GM21360 (cell line): ENCODE measurements around the gene OR4K2.
"Not testable (repeated sequence)": the region's sequence is repeated elsewhere in the genome, so short reads cannot be mapped to it uniquely, and the experiment has no call there.

ENCODE experiments used
- ATAC-seq: cut with Tn5 transposase; IDR thresholded peaks from one replicate; pipeline ENCODE4 v1.9.1; 2021; ENCODE audit warnings: mild to moderate bottlenecking, moderate library complexity; ENCODE audit not compliant: unreplicated experiment

Gene OR4K2

GRCh38 chr14:19874842-19875241, at the start of gene OR4K2:
Gene OR4K2, plus strand, starts transcription at chr14:19875142. Its CDS starts 1,126 bp downstream, at chr14:19876268.
- no peak for ATAC-seq

GRCh38 chr14:19827626-19828244, 47.2 kb upstream of the OR4K2 start:
- not testable (repeated sequence) for ATAC-seq

GRCh38 chr14:19828314-19828713, 46.6 kb upstream of the OR4K2 start:
- no peak for ATAC-seq

- ATAC-seq: not testable (repeated sequence)
Observed at GRCh38 chr14:19834203-19834848, 40.6 kb upstream of the OR4K2 start.

- ATAC-seq: no peak
Observed at GRCh38 chr14:19838433-19838832, 36.5 kb upstream of the OR4K2 start.

- ATAC-seq: no peak
Observed at GRCh38 chr14:19851365-19851764, 23.6 kb upstream of the OR4K2 start.

GRCh38 chr14:19866061-19866669, 8.8 kb upstream of the OR4K2 start:
- ATAC-seq: not testable (repeated sequence)

GRCh38 chr14:19873178-19873577, 1.8 kb upstream of the OR4K2 start:
- no peak for ATAC-seq

GRCh38 chr14:19878029-19878642, 3.2 kb downstream of the OR4K2 start:
- ATAC-seq: no peak

- ATAC-seq: no peak
Observed at GRCh38 chr14:19895282-19895681, 20.3 kb downstream of the OR4K2 start.

- no peak for ATAC-seq
Observed at GRCh38 chr14:19900999-19901398, 26.1 kb downstream of the OR4K2 start.

- no peak for ATAC-seq
Observed at GRCh38 chr14:19902409-19902808, 27.5 kb downstream of the OR4K2 start.

GRCh38 chr14:19906665-19907064, 31.7 kb downstream of the OR4K2 start:
- ATAC-seq: no peak

GRCh38 chr14:19911114-19911513, 36.2 kb downstream of the OR4K2 start:
- no peak for ATAC-seq

- no peak for ATAC-seq
Observed at GRCh38 chr14:19917243-19917642, 42.3 kb downstream of the OR4K2 start.

GRCh38 chr14:19917955-19918518, 43.1 kb downstream of the OR4K2 start:
- no peak for ATAC-seq

GRCh38 chr14:19918553-19919264, 43.8 kb downstream of the OR4K2 start:
- ATAC-seq: no peak

- no peak for ATAC-seq
Observed at GRCh38 chr14:19920021-19920657, 45.2 kb downstream of the OR4K2 start, which contains the start of gene OR4K5. Gene OR4K5, plus strand, starts transcription at chr14:19920607. Its CDS starts 0 bp downstream, at chr14:19920607.

GRCh38 chr14:19930617-19931016, 55.7 kb downstream of the OR4K2 start, which contains the start of gene OR4K1:
Gene OR4K1, plus strand, starts transcription at chr14:19930917. Its CDS starts 4,750 bp downstream, at chr14:19935667.
- no peak for ATAC-seq
